ENCODE data around the gene ATG16L2.

ATG16L2 gene

GRCh38 chr11:72864702-72865655 lies 50.8 kb downstream of the ATG16L2 start:
- H3K36me3 Mint-ChIP-seq (ENCODE audit: low read depth): peaks cover 60% of the 10 kb centered on the region

DNA sequence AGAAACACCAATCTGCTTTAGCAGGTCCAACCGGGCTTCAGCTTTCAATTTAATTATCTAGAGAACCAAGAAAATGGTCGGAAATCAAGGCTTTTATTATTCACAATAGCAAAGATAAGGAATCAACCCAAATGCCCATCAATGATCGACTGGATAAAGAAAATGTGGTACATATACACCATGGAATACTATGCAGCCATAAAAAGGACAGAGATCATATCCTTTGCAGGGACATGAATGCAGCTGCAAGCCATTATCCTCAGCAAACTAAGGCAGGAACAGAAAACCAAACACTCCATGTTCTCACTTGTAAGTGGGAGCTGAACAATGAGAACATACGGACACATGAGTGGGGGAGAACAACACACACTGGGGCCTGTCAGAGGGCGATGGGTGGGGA lies 53.8 kb downstream of the ATG16L2 start:
- Mint-ChIP-seq H3K4me1 (ENCODE audit: low read depth) (peaks cover 6% of the 10 kb centered on the region), H3K27ac (no peak overlapping the region), H3K4me3 (no peak overlapping the region), H3K9me3 (no peaks in the 10 kb centered on the region), H3K36me3 (ENCODE audit: low read depth) (peaks cover 65% of the 10 kb centered on the region), H3K27me3 (no peaks in the 10 kb centered on the region)
- intact Hi-C loops (cut with micrococcal nuclease): no loop called here

More at GRCh38 chr11:72864702-72865655, 50.8 kb downstream of the ATG16L2 start:
- intact Hi-C loops (cut with micrococcal nuclease): no loop called here
- Mint-ChIP-seq H3K4me3 (no peak overlapping the region), H3K27ac (no peak overlapping the region), H3K9me3 (no peaks in the 10 kb centered on the region), H3K4me1 (ENCODE audit: low read depth) (peaks cover 6% of the 10 kb centered on the region), H3K27me3 (no peaks in the 10 kb centered on the region)

GRCh38 chr11:72869831-72870230 lies 55.6 kb downstream of the ATG16L2 start:
- Mint-ChIP-seq H3K9me3 (no peaks in the 10 kb centered on the region), H3K4me3 (no peak overlapping the region), H3K36me3 (ENCODE audit: low read depth) (peaks cover 66% of the 10 kb centered on the region), H3K4me1 (ENCODE audit: low read depth) (no peaks in the 10 kb centered on the region), H3K27ac (no peak overlapping the region), H3K27me3 (no peaks in the 10 kb centered on the region)
- intact Hi-C loops (cut with micrococcal nuclease): no loop called here

DNA sequence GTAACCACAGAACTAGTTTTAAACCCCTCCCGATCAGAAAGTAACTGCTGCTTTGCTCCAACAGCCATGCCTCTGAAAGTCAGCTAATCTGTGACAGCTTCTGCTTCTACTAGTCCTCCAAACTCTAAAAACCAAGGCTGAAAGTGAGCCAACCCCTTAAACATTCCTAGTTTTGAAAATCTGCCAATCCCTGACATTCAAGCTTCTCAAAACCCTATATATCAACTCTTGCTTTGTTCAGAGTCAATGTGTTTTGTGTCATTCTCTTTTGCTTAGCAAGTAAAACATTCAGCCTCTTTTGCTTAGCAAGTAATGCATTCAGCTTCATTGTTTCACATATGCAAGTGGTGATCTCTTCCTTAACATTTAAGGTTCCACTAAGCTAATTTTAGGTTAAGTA lies 56.9 kb downstream of the ATG16L2 start:
- H3K9me3 Mint-ChIP-seq: no peaks in the 10 kb centered on the region
- no peak overlapping the region for H3K4me3 Mint-ChIP-seq
- no peak overlapping the region for H3K27ac Mint-ChIP-seq
- H3K4me1 Mint-ChIP-seq (ENCODE audit: low read depth): no peaks in the 10 kb centered on the region
- no peaks in the 10 kb centered on the region for H3K27me3 Mint-ChIP-seq
- peaks cover 65% of the 10 kb centered on the region for H3K36me3 Mint-ChIP-seq (ENCODE audit: low read depth)
- intact Hi-C loops (cut with micrococcal nuclease): no loop called here

DNA sequence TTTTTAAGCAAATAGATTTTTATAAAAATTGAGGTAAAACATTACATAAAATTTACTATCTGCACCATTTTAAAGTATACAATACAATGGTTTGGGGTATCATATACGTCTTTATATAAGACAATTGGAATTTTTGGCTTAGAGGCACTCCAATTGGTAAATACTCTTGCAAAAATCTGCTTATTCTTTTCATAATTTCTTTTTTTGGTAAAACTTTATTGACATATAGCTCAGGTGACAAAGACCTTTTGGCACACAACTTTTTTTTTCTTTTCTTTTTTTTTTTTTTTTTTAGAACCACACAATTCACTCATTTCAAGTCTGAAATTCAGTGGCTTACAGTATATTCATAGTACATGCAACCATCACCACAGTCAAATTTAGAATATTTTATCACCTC lies 57.8 kb downstream of the ATG16L2 start:
- Mint-ChIP-seq H3K27ac (no peak overlapping the region), H3K9me3 (no peaks in the 10 kb centered on the region), H3K36me3 (ENCODE audit: low read depth) (peaks cover 60% of the 10 kb centered on the region)

GRCh38 chr11:72875736-72876135 lies 61.5 kb downstream of the ATG16L2 start:
- Mint-ChIP-seq H3K27ac (no peak overlapping the region), H3K27me3 (no peaks in the 10 kb centered on the region), H3K36me3 (ENCODE audit: low read depth) (peaks cover 63% of the 10 kb centered on the region), H3K4me1 (ENCODE audit: low read depth) (no peaks in the 10 kb centered on the region), H3K9me3 (no peaks in the 10 kb centered on the region), H3K4me3 (no peak overlapping the region)
- intact Hi-C loops (cut with micrococcal nuclease): no loop called here

More for the DNA sequence above, 57.8 kb downstream of the ATG16L2 start:
- Mint-ChIP-seq H3K4me3 (no peak overlapping the region), H3K27me3 (no peaks in the 10 kb centered on the region), H3K4me1 (ENCODE audit: low read depth) (no peaks in the 10 kb centered on the region)
- intact Hi-C loops (cut with micrococcal nuclease): no loop called here

- intact Hi-C loops (cut with micrococcal nuclease): no loop called here
- no peaks in the 10 kb centered on the region for H3K9me3 Mint-ChIP-seq
- no peak overlapping the region for H3K4me3 Mint-ChIP-seq
- no peaks in the 10 kb centered on the region for H3K4me1 Mint-ChIP-seq (ENCODE audit: low read depth)
- peaks cover 67% of the 10 kb centered on the region for H3K36me3 Mint-ChIP-seq (ENCODE audit: low read depth)
- no peak overlapping the region for H3K27ac Mint-ChIP-seq
- no peaks in the 10 kb centered on the region for H3K27me3 Mint-ChIP-seq
These were observed 61.9 kb downstream of the ATG16L2 start for GRCh38 chr11:72876147-72876546.
